ENCODE measurements around the gene NLE1. TPM values are rescaled to one million over a fixed set of nuclear protein-coding genes. Genes with fewer than 3 reads are reported as not detected.

NLE1 gene
- total RNA-seq, 1 experiment from 2014 or later, result 35.5 TPM

DNA sequence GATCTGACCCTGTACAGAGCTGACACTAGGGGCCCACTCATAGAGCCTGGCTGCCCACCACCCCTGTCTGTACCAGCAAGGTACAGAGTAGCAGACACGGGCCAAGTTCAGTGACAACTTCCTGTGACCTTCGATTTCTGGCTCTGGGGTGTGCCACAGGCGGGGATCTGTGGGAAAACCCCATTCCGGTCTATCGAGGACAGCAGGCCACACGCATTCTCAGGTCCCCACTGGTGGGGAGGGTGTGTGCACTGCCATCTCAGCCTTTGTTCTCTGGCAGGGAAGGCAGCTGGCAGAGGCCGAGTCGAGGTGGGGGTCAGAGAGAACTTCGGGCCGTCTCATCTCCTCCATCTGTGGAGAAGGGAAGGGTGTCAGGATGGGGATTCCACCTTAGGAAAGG lies 10.0 kb downstream of the NLE1 start:
- ChIA-PET CTCF (no interaction called here), POLR2A (no interaction called here)
- BruUV-seq (replicated peaks), result no TSS peak
- Histone ChIP-seq H3K9me3 (ENCODE audit: control insufficient read depth, insufficient read depth, low read depth, low read length) (no peaks in the 10 kb centered on the region), H3K4me1 (ENCODE audit: control insufficient read depth, insufficient read depth, low read length) (no peaks in the 10 kb centered on the region), H3K4me3 (ENCODE audit: low read depth in 2 of 2, low read length in 2 of 2) (no peak overlapping the region), H3K27me3 (ENCODE audit: control insufficient read depth, insufficient read depth, low read length) (no peaks in the 10 kb centered on the region), H3K27ac (ENCODE audit: low read length) (no peak overlapping the region), H3K36me3 (ENCODE audit: control insufficient read depth, insufficient read depth, low read length) (peaks cover 13% of the 10 kb centered on the region)
- DNase-seq (ENCODE audit: low read depth, low spot score), result no peak
- TF ChIP-seq, protein P1, sequence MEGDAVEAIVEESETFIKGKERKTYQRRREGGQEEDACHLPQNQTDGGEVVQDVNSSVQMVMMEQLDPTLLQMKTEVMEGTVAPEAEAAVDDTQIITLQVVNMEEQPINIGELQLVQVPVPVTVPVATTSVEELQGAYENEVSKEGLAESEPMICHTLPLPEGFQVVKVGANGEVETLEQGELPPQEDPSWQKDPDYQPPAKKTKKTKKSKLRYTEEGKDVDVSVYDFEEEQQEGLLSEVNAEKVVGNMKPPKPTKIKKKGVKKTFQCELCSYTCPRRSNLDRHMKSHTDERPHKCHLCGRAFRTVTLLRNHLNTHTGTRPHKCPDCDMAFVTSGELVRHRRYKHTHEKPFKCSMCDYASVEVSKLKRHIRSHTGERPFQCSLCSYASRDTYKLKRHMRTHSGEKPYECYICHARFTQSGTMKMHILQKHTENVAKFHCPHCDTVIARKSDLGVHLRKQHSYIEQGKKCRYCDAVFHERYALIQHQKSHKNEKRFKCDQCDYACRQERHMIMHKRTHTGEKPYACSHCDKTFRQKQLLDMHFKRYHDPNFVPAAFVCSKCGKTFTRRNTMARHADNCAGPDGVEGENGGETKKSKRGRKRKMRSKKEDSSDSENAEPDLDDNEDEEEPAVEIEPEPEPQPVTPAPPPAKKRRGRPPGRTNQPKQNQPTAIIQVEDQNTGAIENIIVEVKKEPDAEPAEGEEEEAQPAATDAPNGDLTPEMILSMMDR (IDR thresholded peaks at IDR 0.05), result no peak
- TF ChIP-seq, protein P2, sequence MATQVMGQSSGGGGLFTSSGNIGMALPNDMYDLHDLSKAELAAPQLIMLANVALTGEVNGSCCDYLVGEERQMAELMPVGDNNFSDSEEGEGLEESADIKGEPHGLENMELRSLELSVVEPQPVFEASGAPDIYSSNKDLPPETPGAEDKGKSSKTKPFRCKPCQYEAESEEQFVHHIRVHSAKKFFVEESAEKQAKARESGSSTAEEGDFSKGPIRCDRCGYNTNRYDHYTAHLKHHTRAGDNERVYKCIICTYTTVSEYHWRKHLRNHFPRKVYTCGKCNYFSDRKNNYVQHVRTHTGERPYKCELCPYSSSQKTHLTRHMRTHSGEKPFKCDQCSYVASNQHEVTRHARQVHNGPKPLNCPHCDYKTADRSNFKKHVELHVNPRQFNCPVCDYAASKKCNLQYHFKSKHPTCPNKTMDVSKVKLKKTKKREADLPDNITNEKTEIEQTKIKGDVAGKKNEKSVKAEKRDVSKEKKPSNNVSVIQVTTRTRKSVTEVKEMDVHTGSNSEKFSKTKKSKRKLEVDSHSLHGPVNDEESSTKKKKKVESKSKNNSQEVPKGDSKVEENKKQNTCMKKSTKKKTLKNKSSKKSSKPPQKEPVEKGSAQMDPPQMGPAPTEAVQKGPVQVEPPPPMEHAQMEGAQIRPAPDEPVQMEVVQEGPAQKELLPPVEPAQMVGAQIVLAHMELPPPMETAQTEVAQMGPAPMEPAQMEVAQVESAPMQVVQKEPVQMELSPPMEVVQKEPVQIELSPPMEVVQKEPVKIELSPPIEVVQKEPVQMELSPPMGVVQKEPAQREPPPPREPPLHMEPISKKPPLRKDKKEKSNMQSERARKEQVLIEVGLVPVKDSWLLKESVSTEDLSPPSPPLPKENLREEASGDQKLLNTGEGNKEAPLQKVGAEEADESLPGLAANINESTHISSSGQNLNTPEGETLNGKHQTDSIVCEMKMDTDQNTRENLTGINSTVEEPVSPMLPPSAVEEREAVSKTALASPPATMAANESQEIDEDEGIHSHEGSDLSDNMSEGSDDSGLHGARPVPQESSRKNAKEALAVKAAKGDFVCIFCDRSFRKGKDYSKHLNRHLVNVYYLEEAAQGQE (IDR thresholded peaks at IDR 0.05; ENCODE audit: insufficient read depth in 1 of 2, low read depth in 2 of 2, low read length in 1 of 2), result no peak
- TF ChIP-seq POLR2AphosphoS5 (IDR thresholded peaks at IDR 0.05; ENCODE audit: low read depth, low read length), result no peak
- no peak for TF ChIP-seq TCF7L2 (IDR thresholded peaks at IDR 0.05; ENCODE audit: low read depth, low read length)
- TF ChIP-seq SIN3A (IDR thresholded peaks at IDR 0.05; ENCODE audit: borderline replicate concordance, insufficient read depth, low read depth, low read length), result no peak
- no peak for ATAC-seq
- intact Hi-C loops (cut with micrococcal nuclease; ENCODE audit: unreplicated experiment) (no loop called here), in situ Hi-C loops (cut with HindIII; ENCODE audit: low pct_unique_long_range_greater_than_20kb, low sequenced_read_pairs) (no loop called here)

DNA sequence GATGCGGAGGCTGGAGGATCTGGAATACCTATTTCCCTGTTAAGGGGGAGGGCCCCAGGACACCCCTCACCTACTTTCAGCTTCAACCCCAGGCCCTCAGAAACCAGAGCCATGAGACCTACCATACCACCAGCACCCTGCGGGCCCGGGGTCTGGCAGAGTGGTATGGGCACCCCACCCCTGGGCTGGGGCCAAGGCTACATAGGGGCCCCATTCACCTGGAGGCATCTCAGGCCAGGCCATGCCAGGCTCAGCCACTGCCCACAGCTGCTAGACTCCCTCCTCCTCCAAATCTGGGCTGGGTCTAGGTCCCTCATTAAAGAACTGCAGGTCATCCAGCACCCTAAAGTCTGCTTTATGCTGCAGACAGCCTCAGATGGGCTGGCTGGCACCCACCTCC lies 11.7 kb downstream of the NLE1 start:
- H3K27ac ChIP-seq (ENCODE audit: low read length), result no peak overlapping the region
- TF ChIP-seq POLR2AphosphoS5 (IDR thresholded peaks at IDR 0.05; ENCODE audit: low read depth, low read length), result peak; percentile 61; the same call in 1 of the 2 replicates
- TF ChIP-seq, protein P2 (IDR thresholded peaks at IDR 0.05; ENCODE audit: insufficient read depth in 1 of 2, low read depth in 2 of 2, low read length in 1 of 2), result no peak
- DNase-seq (ENCODE audit: low read depth, low spot score) (no peak), ATAC-seq (peak; percentile 11; the same call in 1 of the 2 replicates)
- no peaks in the 10 kb centered on the region for H3K27me3 ChIP-seq (ENCODE audit: control insufficient read depth, insufficient read depth, low read length)
- intact Hi-C loops (cut with micrococcal nuclease; ENCODE audit: unreplicated experiment), result no loop called here
- H3K4me1 ChIP-seq (ENCODE audit: control insufficient read depth, insufficient read depth, low read length), result no peaks in the 10 kb centered on the region
- H3K4me3 ChIP-seq (ENCODE audit: low read depth in 2 of 2, low read length in 2 of 2), result no peak overlapping the region
- no peaks in the 10 kb centered on the region for H3K9me3 ChIP-seq (ENCODE audit: control insufficient read depth, insufficient read depth, low read depth, low read length)
- no TSS peak for BruUV-seq (replicated peaks)
- peaks cover 8% of the 10 kb centered on the region for H3K36me3 ChIP-seq (ENCODE audit: control insufficient read depth, insufficient read depth, low read length)
- in situ Hi-C loops (cut with HindIII; ENCODE audit: low pct_unique_long_range_greater_than_20kb, low sequenced_read_pairs), result no loop called here
- ChIA-PET POLR2A (no interaction called here), CTCF (no interaction called here)
